ENCODE measurements around the gene TYSND1. TPM values are rescaled to one million over a fixed set of nuclear protein-coding genes. Genes with fewer than 3 reads are reported as not detected.
"Not testable (repeated sequence)": the region's sequence is repeated elsewhere in the genome, so short reads cannot be mapped to it uniquely, and the experiment has no call there.

TYSND1 gene
- total RNA-seq, 1 donor from 2014 or later: 1.9 TPM

DNA sequence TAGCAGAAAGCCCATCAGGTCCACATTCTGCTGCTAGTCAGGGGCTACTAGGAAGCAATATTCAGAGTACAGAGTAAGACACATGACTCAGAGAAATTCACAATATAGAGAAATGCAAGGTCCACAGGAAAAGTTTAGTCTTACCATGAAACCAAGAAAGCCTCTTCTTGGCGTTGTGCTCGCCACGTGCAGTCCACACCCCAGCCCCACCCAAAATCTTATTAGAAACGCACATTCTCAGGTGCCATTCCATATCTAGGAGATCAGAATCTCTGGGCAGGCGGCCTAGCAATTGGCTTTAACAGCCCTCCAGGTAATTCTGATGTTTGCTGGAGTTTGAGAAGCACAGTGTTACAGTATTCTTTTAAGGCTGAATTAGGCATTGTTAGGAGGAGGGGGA is 39.6 kb upstream of the TYSND1 start:
- H3K9me3 Mint-ChIP-seq (ENCODE audit: unreplicated experiment): no peaks in the 10 kb centered on the region
- H3K27me3 Mint-ChIP-seq (ENCODE audit: unreplicated experiment): no peaks in the 10 kb centered on the region
- H3K4me3 Mint-ChIP-seq (ENCODE audit: unreplicated experiment): no peak overlapping the region
- TF ChIP-seq, protein P1, sequence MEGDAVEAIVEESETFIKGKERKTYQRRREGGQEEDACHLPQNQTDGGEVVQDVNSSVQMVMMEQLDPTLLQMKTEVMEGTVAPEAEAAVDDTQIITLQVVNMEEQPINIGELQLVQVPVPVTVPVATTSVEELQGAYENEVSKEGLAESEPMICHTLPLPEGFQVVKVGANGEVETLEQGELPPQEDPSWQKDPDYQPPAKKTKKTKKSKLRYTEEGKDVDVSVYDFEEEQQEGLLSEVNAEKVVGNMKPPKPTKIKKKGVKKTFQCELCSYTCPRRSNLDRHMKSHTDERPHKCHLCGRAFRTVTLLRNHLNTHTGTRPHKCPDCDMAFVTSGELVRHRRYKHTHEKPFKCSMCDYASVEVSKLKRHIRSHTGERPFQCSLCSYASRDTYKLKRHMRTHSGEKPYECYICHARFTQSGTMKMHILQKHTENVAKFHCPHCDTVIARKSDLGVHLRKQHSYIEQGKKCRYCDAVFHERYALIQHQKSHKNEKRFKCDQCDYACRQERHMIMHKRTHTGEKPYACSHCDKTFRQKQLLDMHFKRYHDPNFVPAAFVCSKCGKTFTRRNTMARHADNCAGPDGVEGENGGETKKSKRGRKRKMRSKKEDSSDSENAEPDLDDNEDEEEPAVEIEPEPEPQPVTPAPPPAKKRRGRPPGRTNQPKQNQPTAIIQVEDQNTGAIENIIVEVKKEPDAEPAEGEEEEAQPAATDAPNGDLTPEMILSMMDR (IDR thresholded peaks at IDR 0.05; ENCODE audit: partially characterized antibody, unreplicated experiment): no peak
- DNase-seq: no peak
- no peaks in the 10 kb centered on the region for H3K4me1 Mint-ChIP-seq (ENCODE audit: low read depth, unreplicated experiment)
- H3K36me3 Mint-ChIP-seq (ENCODE audit: unreplicated experiment): no peaks in the 10 kb centered on the region
- H3K27ac Mint-ChIP-seq (ENCODE audit: unreplicated experiment): no peak overlapping the region

DNA sequence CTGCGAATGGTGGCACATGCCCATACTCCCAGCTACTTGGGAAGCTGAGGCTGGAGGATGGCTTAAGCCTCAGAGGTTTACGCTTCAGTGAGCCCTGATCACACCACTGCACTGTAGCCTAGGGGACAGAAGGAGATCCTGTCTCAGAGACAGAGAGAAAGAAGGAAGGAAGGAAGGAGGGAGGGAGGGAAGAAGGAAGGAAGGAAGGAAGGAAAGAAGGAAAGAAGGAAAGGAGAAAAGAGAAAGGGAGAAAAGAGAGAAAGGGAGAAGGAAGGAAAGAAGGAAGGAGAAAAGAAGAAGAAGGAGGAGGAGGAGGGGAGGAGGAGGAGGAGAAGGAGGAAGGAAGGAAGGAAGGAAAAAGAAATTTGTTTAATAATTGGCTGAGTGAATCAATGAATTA is 36.8 kb upstream of the TYSND1 start:
- Mint-ChIP-seq H3K27ac (ENCODE audit: unreplicated experiment) (no peak overlapping the region), H3K9me3 (ENCODE audit: unreplicated experiment) (no peaks in the 10 kb centered on the region), H3K4me3 (ENCODE audit: unreplicated experiment) (no peak overlapping the region), H3K4me1 (ENCODE audit: low read depth, unreplicated experiment) (no peaks in the 10 kb centered on the region), H3K27me3 (ENCODE audit: unreplicated experiment) (no peaks in the 10 kb centered on the region), H3K36me3 (ENCODE audit: unreplicated experiment) (peaks cover 5% of the 10 kb centered on the region)
- no peak for DNase-seq
- TF ChIP-seq, protein P1 (IDR thresholded peaks at IDR 0.05; ENCODE audit: partially characterized antibody, unreplicated experiment): no peak

DNA sequence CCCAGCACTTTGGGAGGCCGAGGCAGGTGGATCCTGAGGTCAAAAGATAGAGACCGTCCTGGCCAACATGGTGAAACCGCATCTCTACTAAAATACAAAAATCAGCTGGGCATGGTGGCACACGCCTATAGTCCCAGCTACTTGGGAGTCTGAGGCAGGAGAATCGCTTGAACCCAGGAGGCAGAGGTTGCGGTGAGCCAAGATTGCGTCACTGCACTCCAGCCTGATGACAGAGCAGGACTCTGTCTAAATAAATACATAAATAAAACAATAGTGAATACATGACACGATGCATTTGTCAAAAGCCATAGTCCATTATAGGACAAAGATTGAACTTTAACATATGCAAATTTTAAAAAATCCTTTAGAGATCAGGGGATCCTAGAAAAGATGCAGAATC is 32.7 kb upstream of the TYSND1 start:
- H3K27me3 Mint-ChIP-seq (ENCODE audit: unreplicated experiment); H3K27ac Mint-ChIP-seq (ENCODE audit: unreplicated experiment); H3K4me1 Mint-ChIP-seq (ENCODE audit: low read depth, unreplicated experiment); H3K9me3 Mint-ChIP-seq (ENCODE audit: unreplicated experiment); DNase-seq; H3K36me3 Mint-ChIP-seq (ENCODE audit: unreplicated experiment); H3K4me3 Mint-ChIP-seq (ENCODE audit: unreplicated experiment): not testable (repeated sequence)

DNA sequence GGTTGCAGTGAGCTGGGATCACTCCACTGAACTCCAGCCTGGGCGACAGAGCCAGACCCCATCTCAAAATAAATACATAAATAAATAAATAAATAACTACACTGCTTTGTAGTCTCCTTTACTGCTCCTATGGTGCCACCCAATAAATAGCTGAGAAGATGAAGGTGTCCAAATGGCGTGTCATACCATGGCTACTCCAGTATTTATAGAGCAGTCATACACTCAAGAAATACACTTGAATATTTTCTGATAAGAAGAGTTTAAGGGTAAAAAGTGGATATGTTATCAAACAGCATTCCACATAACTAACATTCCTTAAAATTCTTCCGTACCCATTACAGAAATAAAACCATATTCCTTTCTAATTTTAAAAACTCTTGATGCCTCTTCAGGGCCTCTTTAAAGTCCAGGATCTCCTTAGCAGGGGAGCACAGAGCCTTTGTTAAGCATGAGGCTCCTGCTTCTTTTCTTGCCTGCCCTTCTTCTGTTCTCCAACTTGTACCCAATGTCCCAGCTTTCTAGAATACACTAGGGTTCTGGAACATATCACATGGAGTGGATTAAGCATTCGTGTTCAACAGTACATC is 31.7 kb upstream of the TYSND1 start:
- peaks cover 5% of the 10 kb centered on the region for H3K36me3 Mint-ChIP-seq (ENCODE audit: unreplicated experiment)
- no peaks in the 10 kb centered on the region for H3K9me3 Mint-ChIP-seq (ENCODE audit: unreplicated experiment)
- no peak overlapping the region for H3K27ac Mint-ChIP-seq (ENCODE audit: unreplicated experiment)
- DNase-seq: no peak
- TF ChIP-seq, protein P1 (IDR thresholded peaks at IDR 0.05; ENCODE audit: partially characterized antibody, unreplicated experiment): no peak
- peaks cover 2% of the 10 kb centered on the region for H3K27me3 Mint-ChIP-seq (ENCODE audit: unreplicated experiment)
- H3K4me3 Mint-ChIP-seq (ENCODE audit: unreplicated experiment): no peak overlapping the region
- H3K4me1 Mint-ChIP-seq (ENCODE audit: low read depth, unreplicated experiment): no peaks in the 10 kb centered on the region

DNA sequence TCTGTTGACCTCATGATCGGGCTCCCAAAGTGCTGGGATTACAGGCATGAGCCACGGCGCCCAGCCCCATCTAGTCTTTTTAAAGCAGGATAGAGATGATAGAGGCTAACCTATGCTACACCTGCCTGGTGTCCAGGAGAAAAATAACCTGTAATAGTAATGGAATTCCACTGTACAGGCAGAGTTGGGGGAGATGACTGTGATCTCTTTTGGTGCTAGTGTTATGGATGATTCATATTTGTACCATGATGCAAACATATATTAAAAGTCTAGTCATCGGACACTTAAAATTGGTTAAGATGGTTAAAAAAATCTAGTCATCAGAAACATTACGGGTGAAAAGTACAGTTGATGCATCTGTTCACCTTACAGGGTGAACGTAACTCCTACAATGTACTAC is 29.9 kb upstream of the TYSND1 start:
- no peak overlapping the region for H3K4me3 Mint-ChIP-seq (ENCODE audit: unreplicated experiment)

More for the DNA sequence above, 29.9 kb upstream of the TYSND1 start:
- Mint-ChIP-seq H3K9me3 (ENCODE audit: unreplicated experiment) (no peaks in the 10 kb centered on the region), H3K4me1 (ENCODE audit: low read depth, unreplicated experiment) (no peaks in the 10 kb centered on the region), H3K36me3 (ENCODE audit: unreplicated experiment) (peaks cover 5% of the 10 kb centered on the region), H3K27ac (ENCODE audit: unreplicated experiment) (no peak overlapping the region), H3K27me3 (ENCODE audit: unreplicated experiment) (peaks cover 2% of the 10 kb centered on the region)
- TF ChIP-seq, protein P1 (IDR thresholded peaks at IDR 0.05; ENCODE audit: partially characterized antibody, unreplicated experiment): no peak
- DNase-seq: no peak
